Pancreas (tissue), 10 donors: ENCODE data around the gene SGPL1. TPM values are rescaled to one million over a fixed set of nuclear protein-coding genes. Genes with fewer than 3 reads are reported as not detected.

Source experiments
- ATAC-seq, 4 donors: fragments of 200-7000 bp; cut with Tn5 transposase; one replicate each; pipeline versions ENCODE4 v1.8.0 to v1.9.1; 2020; ENCODE audit warnings: mild to moderate bottlenecking in 4 of 4, moderate library complexity in 4 of 4
- DNase-seq, 6 donors: peaks; one replicate each; pipeline ENCODE4 v3.0.0-alpha.2; 2020
- FAIRE-seq: peaks from 2 replicates; lab custom pipeline; 2012; peaks lifted over from hg19 to GRCh38; lab: Jason Lieb, UNC
- H3K27ac ChIP-seq, 4 donors: fragments of 200-600 bp; sonication (generic); 1 replicate in 3 of 4; 2 replicates in 1 of 4; pipeline versions ENCODE4 v1.5.0 to v1.8.0; 2020
- H3K27me3 ChIP-seq, 4 donors: fragments of 200-600 bp; one replicate each; pipeline ENCODE4 v1.8.0; 2021
- H3K36me3 ChIP-seq, 3 donors: fragments of 200-600 bp; sonication (generic) in 1 of 3; one replicate each; pipeline versions ENCODE4 v1.5.0 to v1.8.0; 2020 to 2021
- H3K4me1 ChIP-seq, 3 donors: fragments of 200-600 bp; one replicate each; pipeline ENCODE4 v1.8.0; 2021
- H3K4me3 ChIP-seq, 4 donors: fragments of 200-600 bp; sonication (generic) in 2 of 4; one replicate each; pipeline versions ENCODE4 v1.5.0 to v1.8.0; 2020 to 2021
- H3K9me3 ChIP-seq, 4 donors: fragments of 200-600 bp; one replicate each; pipeline ENCODE4 v1.8.0; 2021
- CTCF ChIP-seq, 4 donors: fragments of 200-600 bp; sonication (generic) in 3 of 4; IDR thresholded peaks; one replicate each; pipeline versions ENCODE4 v1.5.0 to v1.8.0; 2021; ENCODE audit warnings: antibody characterized with exemption in 4 of 4
- WGBS, 2 donors: extraction: QIAGEN DNeasy Blood & Tissue Kit; methylation state at CpG; one replicate each; pipeline ENCODE4 v1.1.7; 2013; 5-methylcytosine and 5-hydroxymethylcytosine counted together
- intact Hi-C, 3 donors: fragments of 100-400 bp; cut with DNase I; formaldehyde crosslinking; loops; one replicate each; pipeline versions ENCODE4 v1.11.1 to v1.14.2; 2022
- polyA plus RNA-seq, 2 donors: library from polyadenylated mRNA; stranded (reverse); fragments of 200-250 nt; gene quantifications; one replicate each; pipeline ENCODE4 v1.2.3, GENCODE V29; 2013
- total RNA-seq, 6 donors: library from RNA; stranded (reverse); fragmentation: NEBNext Ultra II Directional in 4 of 6; extraction: Animal tissue kit (Norgen Biotek cat#: 25700) in 4 of 6; gene quantifications; one replicate each; pipeline versions ENCODE4 v1.2.1 to v1.2.4, GENCODE V29; 2021 to 2023
- donor health status: healthy with polysubstance abuse.
- donor health status: DM: no; HTN: no; CAD: no; lungs with moderate emphysema.
- donor health status: DM: no; HTN: no; CAD: no.
- donor health status: control.
- donor health status: control.
- donor health status: Bipolar disorder and iron deficiency.
- donor health status: DM: yes; HTN: yes; CAD: no.
- donor health status: DM: no; HTN: no; CAD: no.
- donor health status: DM: no; HTN: no; CAD: no.
- donor health status: DM: yes; HTN: yes; CAD: no.

SGPL1 gene
- total and polyA plus RNA-seq, 8 donors, result 12.0 to 55.8 (median 30.1) TPM

GRCh38 chr10:70906953-70907636 lies 91.3 kb downstream of the SGPL1 start:
- Histone ChIP-seq H3K9me3 (no peaks in the 10 kb centered on the region), H3K4me3 (no peak overlapping the region), H3K36me3 (no peaks in the 10 kb centered on the region), H3K4me1 (no peaks in the 10 kb centered on the region), H3K27me3 (no peaks in the 10 kb centered on the region), H3K27ac (no peak overlapping the region)
- FAIRE-seq (no peak), ATAC-seq (no peak), DNase-seq (peak in 2 of 6 donors; percentile 20 to 27)
- TF ChIP-seq CTCF (IDR thresholded peaks at IDR 0.05), result no peak
- intact Hi-C loops, result loop anchor here in 1 of 3 donors (5.0 kb wide), 1 partner anchor 370 kb away; no protein-coding TSS in a partner anchor
- WGBS, 2 donors, result 69 to 72% methylated on average over 15 of the region's 15 CpGs

GRCh38 chr10:70907637-70908405 lies 92.1 kb downstream of the SGPL1 start:
- no peak for TF ChIP-seq CTCF (IDR thresholded peaks at IDR 0.05)
- H3K27ac ChIP-seq, result no peak overlapping the region
- peak in 3 of 6 donors; percentile 11 to 37 (median 23) for DNase-seq
- H3K27me3 ChIP-seq, result no peaks in the 10 kb centered on the region
- no peak for FAIRE-seq
- H3K4me3 ChIP-seq, result no peak overlapping the region
- H3K9me3 ChIP-seq, result no peaks in the 10 kb centered on the region
- H3K36me3 ChIP-seq, result no peaks in the 10 kb centered on the region
- ATAC-seq, result no peak
- H3K4me1 ChIP-seq, result no peaks in the 10 kb centered on the region
- 75% methylated on average over 16 of the region's 16 CpGs for WGBS, 2 donors
- intact Hi-C loops, result loop anchor here in 1 of 3 donors (5.0 kb wide), 1 partner anchor 369 kb away; no protein-coding TSS in a partner anchor

GRCh38 chr10:70908406-70909296 lies 92.9 kb downstream of the SGPL1 start:
- H3K4me3 ChIP-seq, result no peak overlapping the region
- no peaks in the 10 kb centered on the region for H3K27me3 ChIP-seq
- ATAC-seq (no peak), FAIRE-seq (no peak), DNase-seq (peak in 3 of 6 donors; percentile 12 to 44 (median 30))
- no peak for TF ChIP-seq CTCF (IDR thresholded peaks at IDR 0.05)
- no peaks in the 10 kb centered on the region for H3K36me3 ChIP-seq
- no peak overlapping the region for H3K27ac ChIP-seq
- intact Hi-C loops, result loop anchor here in 1 of 3 donors (5.0 kb wide), 1 partner anchor 369 kb away; no protein-coding TSS in a partner anchor
- H3K4me1 ChIP-seq, result no peaks in the 10 kb centered on the region
- no peaks in the 10 kb centered on the region for H3K9me3 ChIP-seq
- WGBS, 2 donors, result 77 to 80% methylated on average over 12 of the region's 12 CpGs

GRCh38 chr10:70909326-70909935 lies 93.7 kb downstream of the SGPL1 start:
- TF ChIP-seq CTCF (IDR thresholded peaks at IDR 0.05), result no peak
- H3K27me3 ChIP-seq, result no peaks in the 10 kb centered on the region
- H3K4me3 ChIP-seq, result no peak overlapping the region
- FAIRE-seq (no peak), ATAC-seq (no peak), DNase-seq (peak in 3 of 6 donors; percentile 1 to 30 (median 24))
- H3K4me1 ChIP-seq, result no peaks in the 10 kb centered on the region
- no peaks in the 10 kb centered on the region for H3K36me3 ChIP-seq
- no peaks in the 10 kb centered on the region for H3K9me3 ChIP-seq
- H3K27ac ChIP-seq, result no peak overlapping the region
- WGBS, 2 donors, result 78 to 86% methylated on average over 9 of the region's 9 CpGs
- intact Hi-C loops, result loop anchor here in 1 of 3 donors (5.0 kb wide), 1 partner anchor 368 kb away; no protein-coding TSS in a partner anchor
